Measurements from ENCODE around the gene PHACTR1. TPM values are rescaled to one million over a fixed set of nuclear protein-coding genes. Genes with fewer than 3 reads are reported as not detected.
A peak's percentile ranks its signal among the peaks of the same experiment; 100 is the strongest.

Gene PHACTR1
- total and polyA plus RNA-seq, 2 donors = 3.1 to 6.3 TPM

- H3K36me3 ChIP-seq (ENCODE audit: control insufficient read depth in 2 of 2, insufficient read depth in 2 of 2, low read length in 1 of 2) = no peaks in the 10 kb centered on the region
- 64% methylated on average over 5 of the region's 5 CpGs for WGBS
- DNase-seq (ENCODE audit: low read depth in 6 of 9, low spot score in 9 of 9) = no peak
These were observed 397.5 kb downstream of the PHACTR1 start for GRCh38 chr6:13113981-13114593.

GRCh38 chr6:13116155-13116554, 399.6 kb downstream of the PHACTR1 start:
- WGBS = 96% methylated on average over 1 of the region's 1 CpG
- no peaks in the 10 kb centered on the region for H3K27me3 ChIP-seq (ENCODE audit: control insufficient read depth in 2 of 2, insufficient read depth in 1 of 2, low read length in 1 of 2)
- no peaks in the 10 kb centered on the region for H3K9me3 ChIP-seq (ENCODE audit: control insufficient read depth in 2 of 2, insufficient read depth in 1 of 2, low read length in 1 of 2)
- no peaks in the 10 kb centered on the region for H3K36me3 ChIP-seq (ENCODE audit: control insufficient read depth in 2 of 2, insufficient read depth in 2 of 2, low read length in 1 of 2)
- no peak overlapping the region for H3K27ac ChIP-seq (ENCODE audit: low read depth in 1 of 2, low read length in 1 of 2)
- no peaks in the 10 kb centered on the region for H3K4me1 ChIP-seq (ENCODE audit: control insufficient read depth in 2 of 2, insufficient read depth in 2 of 2, low read length in 2 of 2)
- no peak overlapping the region for H3K4me3 ChIP-seq (ENCODE audit: low read length in 2 of 2)
- no peak for DNase-seq (ENCODE audit: low read depth in 6 of 9, low spot score in 9 of 9)

More at GRCh38 chr6:13113981-13114593, 397.5 kb downstream of the PHACTR1 start:
- H3K27ac ChIP-seq (ENCODE audit: low read depth in 1 of 2, low read length in 1 of 2) = no peak overlapping the region
- no peaks in the 10 kb centered on the region for H3K27me3 ChIP-seq (ENCODE audit: control insufficient read depth in 2 of 2, insufficient read depth in 1 of 2, low read length in 1 of 2)
- H3K4me1 ChIP-seq (ENCODE audit: control insufficient read depth in 2 of 2, insufficient read depth in 2 of 2, low read length in 2 of 2) = no peaks in the 10 kb centered on the region
- no peaks in the 10 kb centered on the region for H3K9me3 ChIP-seq (ENCODE audit: control insufficient read depth in 2 of 2, insufficient read depth in 1 of 2, low read length in 1 of 2)
- H3K4me3 ChIP-seq (ENCODE audit: low read length in 2 of 2) = no peak overlapping the region

- 66% methylated on average over 6 of the region's 6 CpGs for WGBS
These were observed 401.0 kb downstream of the PHACTR1 start for GRCh38 chr6:13117570-13117969.

GRCh38 chr6:13119549-13119948, 403.0 kb downstream of the PHACTR1 start:
- Histone ChIP-seq H3K27ac (ENCODE audit: low read depth in 1 of 2, low read length in 1 of 2) (no peak overlapping the region), H3K27me3 (ENCODE audit: control insufficient read depth in 2 of 2, insufficient read depth in 1 of 2, low read length in 1 of 2) (no peaks in the 10 kb centered on the region), H3K4me1 (ENCODE audit: control insufficient read depth in 2 of 2, insufficient read depth in 2 of 2, low read length in 2 of 2) (no peaks in the 10 kb centered on the region), H3K4me3 (ENCODE audit: low read length in 2 of 2) (no peak overlapping the region), H3K36me3 (ENCODE audit: control insufficient read depth in 2 of 2, insufficient read depth in 2 of 2, low read length in 1 of 2) (no peaks in the 10 kb centered on the region), H3K9me3 (ENCODE audit: control insufficient read depth in 2 of 2, insufficient read depth in 1 of 2, low read length in 1 of 2) (no peaks in the 10 kb centered on the region)
- no peak for DNase-seq (ENCODE audit: low read depth in 6 of 9, low spot score in 9 of 9)
- WGBS = 95% methylated on average over 5 of the region's 5 CpGs

More at GRCh38 chr6:13117570-13117969, 401.0 kb downstream of the PHACTR1 start:
- no peak for DNase-seq (ENCODE audit: low read depth in 6 of 9, low spot score in 9 of 9)
- Histone ChIP-seq H3K27me3 (ENCODE audit: control insufficient read depth in 2 of 2, insufficient read depth in 1 of 2, low read length in 1 of 2) (no peaks in the 10 kb centered on the region), H3K4me1 (ENCODE audit: control insufficient read depth in 2 of 2, insufficient read depth in 2 of 2, low read length in 2 of 2) (no peaks in the 10 kb centered on the region), H3K9me3 (ENCODE audit: control insufficient read depth in 2 of 2, insufficient read depth in 1 of 2, low read length in 1 of 2) (no peaks in the 10 kb centered on the region), H3K36me3 (ENCODE audit: control insufficient read depth in 2 of 2, insufficient read depth in 2 of 2, low read length in 1 of 2) (no peaks in the 10 kb centered on the region), H3K4me3 (ENCODE audit: low read length in 2 of 2) (no peak overlapping the region), H3K27ac (ENCODE audit: low read depth in 1 of 2, low read length in 1 of 2) (no peak overlapping the region)

GRCh38 chr6:13120483-13121482, 404.2 kb downstream of the PHACTR1 start:
- H3K36me3 ChIP-seq (ENCODE audit: control insufficient read depth in 2 of 2, insufficient read depth in 2 of 2, low read length in 1 of 2) = no peaks in the 10 kb centered on the region
- peak in 1 of 9 donors; percentile 3 for DNase-seq (ENCODE audit: low read depth in 6 of 9, low spot score in 9 of 9)
- WGBS = 80% methylated on average over 9 of the region's 9 CpGs
- H3K27ac ChIP-seq (ENCODE audit: low read depth in 1 of 2, low read length in 1 of 2) = no peak overlapping the region
- H3K9me3 ChIP-seq (ENCODE audit: control insufficient read depth in 2 of 2, insufficient read depth in 1 of 2, low read length in 1 of 2) = no peaks in the 10 kb centered on the region
- H3K4me3 ChIP-seq (ENCODE audit: low read length in 2 of 2) = no peak overlapping the region
- H3K27me3 ChIP-seq (ENCODE audit: control insufficient read depth in 2 of 2, insufficient read depth in 1 of 2, low read length in 1 of 2) = no peaks in the 10 kb centered on the region
- H3K4me1 ChIP-seq (ENCODE audit: control insufficient read depth in 2 of 2, insufficient read depth in 2 of 2, low read length in 2 of 2) = no peaks in the 10 kb centered on the region

GRCh38 chr6:13124131-13124530, 407.6 kb downstream of the PHACTR1 start:
- 95% methylated on average over 2 of the region's 2 CpGs for WGBS
- no peak for DNase-seq (ENCODE audit: low read depth in 6 of 9, low spot score in 9 of 9)
- H3K9me3 ChIP-seq (ENCODE audit: control insufficient read depth in 2 of 2, insufficient read depth in 1 of 2, low read length in 1 of 2) = no peaks in the 10 kb centered on the region

GRCh38 chr6:13125841-13126240, 409.3 kb downstream of the PHACTR1 start:
- H3K4me1 ChIP-seq (ENCODE audit: control insufficient read depth in 2 of 2, insufficient read depth in 2 of 2, low read length in 2 of 2) = no peaks in the 10 kb centered on the region
- H3K27ac ChIP-seq (ENCODE audit: low read depth in 1 of 2, low read length in 1 of 2) = no peak overlapping the region
- H3K4me3 ChIP-seq (ENCODE audit: low read length in 2 of 2) = no peak overlapping the region
- WGBS = 80% methylated on average over 3 of the region's 3 CpGs
- DNase-seq (ENCODE audit: low read depth in 6 of 9, low spot score in 9 of 9) = no peak
- no peaks in the 10 kb centered on the region for H3K9me3 ChIP-seq (ENCODE audit: control insufficient read depth in 2 of 2, insufficient read depth in 1 of 2, low read length in 1 of 2)
- no peaks in the 10 kb centered on the region for H3K27me3 ChIP-seq (ENCODE audit: control insufficient read depth in 2 of 2, insufficient read depth in 1 of 2, low read length in 1 of 2)
- no peaks in the 10 kb centered on the region for H3K36me3 ChIP-seq (ENCODE audit: control insufficient read depth in 2 of 2, insufficient read depth in 2 of 2, low read length in 1 of 2)

More at GRCh38 chr6:13124131-13124530, 407.6 kb downstream of the PHACTR1 start:
- Histone ChIP-seq H3K4me1 (ENCODE audit: control insufficient read depth in 2 of 2, insufficient read depth in 2 of 2, low read length in 2 of 2) (no peaks in the 10 kb centered on the region), H3K27ac (ENCODE audit: low read depth in 1 of 2, low read length in 1 of 2) (no peak overlapping the region), H3K36me3 (ENCODE audit: control insufficient read depth in 2 of 2, insufficient read depth in 2 of 2, low read length in 1 of 2) (no peaks in the 10 kb centered on the region), H3K4me3 (ENCODE audit: low read length in 2 of 2) (no peak overlapping the region), H3K27me3 (ENCODE audit: control insufficient read depth in 2 of 2, insufficient read depth in 1 of 2, low read length in 1 of 2) (no peaks in the 10 kb centered on the region)

- Histone ChIP-seq H3K27me3 (ENCODE audit: control insufficient read depth in 2 of 2, insufficient read depth in 1 of 2, low read length in 1 of 2) (no peaks in the 10 kb centered on the region), H3K4me3 (ENCODE audit: low read length in 2 of 2) (no peak overlapping the region), H3K4me1 (ENCODE audit: control insufficient read depth in 2 of 2, insufficient read depth in 2 of 2, low read length in 2 of 2) (no peaks in the 10 kb centered on the region), H3K27ac (ENCODE audit: low read depth in 1 of 2, low read length in 1 of 2) (no peak overlapping the region), H3K9me3 (ENCODE audit: control insufficient read depth in 2 of 2, insufficient read depth in 1 of 2, low read length in 1 of 2) (no peaks in the 10 kb centered on the region), H3K36me3 (ENCODE audit: control insufficient read depth in 2 of 2, insufficient read depth in 2 of 2, low read length in 1 of 2) (no peaks in the 10 kb centered on the region)
- no peak for DNase-seq (ENCODE audit: low read depth in 6 of 9, low spot score in 9 of 9)
- 99% methylated on average over 4 of the region's 4 CpGs for WGBS
These were observed 415.5 kb downstream of the PHACTR1 start for GRCh38 chr6:13131935-13132661.

All from thymus (tissue), 11 donors.